Activated naive CD4-positive, alpha-beta T cell treated with anti-CD3 and anti-CD28 coated beads, Interleukin-2, amount 50 U/mL, for 24 hours (primary cell): ENCODE results near the gene AGBL1.

Experiments used
- H3K27ac Mint-ChIP-seq: one replicate; pipeline ENCODE4 v1.8.0; 2021; ENCODE audit warnings: mild to moderate bottlenecking, mixed read lengths
- H3K27me3 Mint-ChIP-seq: one replicate; pipeline ENCODE4 v1.8.0; 2021; ENCODE audit warnings: mixed read lengths
- H3K36me3 Mint-ChIP-seq: one replicate; pipeline ENCODE4 v1.8.0; 2021; ENCODE audit warnings: mixed read lengths
- H3K4me1 Mint-ChIP-seq: one replicate; pipeline ENCODE4 v1.8.0; 2021; ENCODE audit warnings: mixed read lengths
- H3K4me3 Mint-ChIP-seq: one replicate; pipeline ENCODE4 v1.8.0; 2021; ENCODE audit warnings: mild to moderate bottlenecking, mixed read lengths
- H3K9me3 Mint-ChIP-seq: one replicate; pipeline ENCODE4 v1.8.0; 2021; ENCODE audit warnings: mixed read lengths

Gene AGBL1

GRCh38 chr15:86833595-86833994 lies 753.9 kb downstream of the AGBL1 start:
- H3K27ac Mint-ChIP-seq: no peak overlapping the region
- H3K9me3 Mint-ChIP-seq: no peaks in the 10 kb centered on the region
- no peaks in the 10 kb centered on the region for H3K36me3 Mint-ChIP-seq
- H3K4me3 Mint-ChIP-seq: no peak overlapping the region
- H3K4me1 Mint-ChIP-seq: no peaks in the 10 kb centered on the region
- H3K27me3 Mint-ChIP-seq: no peaks in the 10 kb centered on the region

GRCh38 chr15:86834115-86834863 lies 754.6 kb downstream of the AGBL1 start:
- Mint-ChIP-seq H3K4me1 (no peaks in the 10 kb centered on the region), H3K9me3 (no peaks in the 10 kb centered on the region), H3K27me3 (no peaks in the 10 kb centered on the region), H3K36me3 (no peaks in the 10 kb centered on the region), H3K4me3 (no peak overlapping the region), H3K27ac (no peak overlapping the region)

- H3K4me1 Mint-ChIP-seq: no peaks in the 10 kb centered on the region
- H3K27ac Mint-ChIP-seq: no peak overlapping the region
- no peaks in the 10 kb centered on the region for H3K9me3 Mint-ChIP-seq
- H3K4me3 Mint-ChIP-seq: no peak overlapping the region
- no peaks in the 10 kb centered on the region for H3K36me3 Mint-ChIP-seq
- H3K27me3 Mint-ChIP-seq: peaks cover 3% of the 10 kb centered on the region
These were observed 757.8 kb downstream of the AGBL1 start for GRCh38 chr15:86837294-86838061.

GRCh38 chr15:86839502-86839901 lies 759.8 kb downstream of the AGBL1 start:
- H3K4me1 Mint-ChIP-seq: no peaks in the 10 kb centered on the region
- no peak overlapping the region for H3K27ac Mint-ChIP-seq

GRCh38 chr15:86840996-86841395 lies 761.3 kb downstream of the AGBL1 start:
- no peak overlapping the region for H3K4me3 Mint-ChIP-seq
- H3K27me3 Mint-ChIP-seq: peaks cover 3% of the 10 kb centered on the region
- H3K9me3 Mint-ChIP-seq: no peaks in the 10 kb centered on the region
- H3K36me3 Mint-ChIP-seq: no peaks in the 10 kb centered on the region
- no peak overlapping the region for H3K27ac Mint-ChIP-seq
- no peaks in the 10 kb centered on the region for H3K4me1 Mint-ChIP-seq

More at GRCh38 chr15:86839502-86839901, 759.8 kb downstream of the AGBL1 start:
- H3K9me3 Mint-ChIP-seq: no peaks in the 10 kb centered on the region
- no peaks in the 10 kb centered on the region for H3K36me3 Mint-ChIP-seq
- H3K27me3 Mint-ChIP-seq: peaks cover 3% of the 10 kb centered on the region
- no peak overlapping the region for H3K4me3 Mint-ChIP-seq

- Mint-ChIP-seq H3K27me3 (peaks cover 6% of the 10 kb centered on the region), H3K36me3 (no peaks in the 10 kb centered on the region), H3K27ac (no peak overlapping the region), H3K4me3 (no peak overlapping the region), H3K9me3 (peaks cover 6% of the 10 kb centered on the region), H3K4me1 (no peaks in the 10 kb centered on the region)
These were observed 762.5 kb downstream of the AGBL1 start for GRCh38 chr15:86842199-86842598.

- Mint-ChIP-seq H3K36me3 (no peaks in the 10 kb centered on the region), H3K27ac (no peak overlapping the region), H3K4me3 (no peak overlapping the region), H3K4me1 (no peaks in the 10 kb centered on the region), H3K9me3 (peaks cover 9% of the 10 kb centered on the region), H3K27me3 (peaks cover 8% of the 10 kb centered on the region)
These were observed 766.4 kb downstream of the AGBL1 start for GRCh38 chr15:86846036-86846435.

- Mint-ChIP-seq H3K36me3 (no peaks in the 10 kb centered on the region), H3K4me3 (no peak overlapping the region), H3K27ac (no peak overlapping the region), H3K9me3 (peaks cover 9% of the 10 kb centered on the region), H3K27me3 (peaks cover 8% of the 10 kb centered on the region), H3K4me1 (no peaks in the 10 kb centered on the region)
These were observed 769.5 kb downstream of the AGBL1 start for GRCh38 chr15:86849136-86849535.

GRCh38 chr15:86849558-86850285 lies 770.1 kb downstream of the AGBL1 start:
- H3K4me3 Mint-ChIP-seq: no peak overlapping the region
- no peak overlapping the region for H3K27ac Mint-ChIP-seq
- peaks cover 8% of the 10 kb centered on the region for H3K27me3 Mint-ChIP-seq
- H3K9me3 Mint-ChIP-seq: peaks cover 9% of the 10 kb centered on the region
- H3K36me3 Mint-ChIP-seq: no peaks in the 10 kb centered on the region
- no peaks in the 10 kb centered on the region for H3K4me1 Mint-ChIP-seq

- H3K4me1 Mint-ChIP-seq: no peaks in the 10 kb centered on the region
- no peaks in the 10 kb centered on the region for H3K36me3 Mint-ChIP-seq
- H3K9me3 Mint-ChIP-seq: peaks cover 9% of the 10 kb centered on the region
- no peak overlapping the region for H3K4me3 Mint-ChIP-seq
- H3K27ac Mint-ChIP-seq: no peak overlapping the region
- H3K27me3 Mint-ChIP-seq: peaks cover 8% of the 10 kb centered on the region
These were observed 771.3 kb downstream of the AGBL1 start for GRCh38 chr15:86850939-86851338.

- Mint-ChIP-seq H3K36me3 (no peaks in the 10 kb centered on the region), H3K27me3 (peaks cover 6% of the 10 kb centered on the region), H3K9me3 (no peaks in the 10 kb centered on the region), H3K4me1 (no peaks in the 10 kb centered on the region), H3K4me3 (no peak overlapping the region), H3K27ac (no peak overlapping the region)
These were observed 773.1 kb downstream of the AGBL1 start for GRCh38 chr15:86852741-86853140.

- Mint-ChIP-seq H3K9me3 (no peaks in the 10 kb centered on the region), H3K27ac (no peak overlapping the region), H3K4me1 (no peaks in the 10 kb centered on the region), H3K36me3 (no peaks in the 10 kb centered on the region), H3K4me3 (no peak overlapping the region), H3K27me3 (peaks cover 7% of the 10 kb centered on the region)
These were observed 774.5 kb downstream of the AGBL1 start for GRCh38 chr15:86854176-86854575.

GRCh38 chr15:86855307-86856291 lies 775.9 kb downstream of the AGBL1 start:
- Mint-ChIP-seq H3K27ac (no peak overlapping the region), H3K27me3 (peaks cover 4% of the 10 kb centered on the region), H3K4me1 (no peaks in the 10 kb centered on the region), H3K4me3 (no peak overlapping the region), H3K9me3 (no peaks in the 10 kb centered on the region), H3K36me3 (no peaks in the 10 kb centered on the region)

GRCh38 chr15:86857701-86858100 lies 778.0 kb downstream of the AGBL1 start:
- no peaks in the 10 kb centered on the region for H3K9me3 Mint-ChIP-seq
- H3K27ac Mint-ChIP-seq: no peak overlapping the region
- no peaks in the 10 kb centered on the region for H3K36me3 Mint-ChIP-seq
- peaks cover 4% of the 10 kb centered on the region for H3K27me3 Mint-ChIP-seq
- H3K4me3 Mint-ChIP-seq: no peak overlapping the region
- H3K4me1 Mint-ChIP-seq: no peaks in the 10 kb centered on the region
